OCI-LY7 (cell line): ENCODE results near the gene PTH1R. TPM values are rescaled to one million over a fixed set of nuclear protein-coding genes. Genes with fewer than 3 reads are reported as not detected.

Experiments
- BruUV-seq: library from RNA; stranded (reverse); fragments of 400-500 nt; replicated peaks from 2 replicates; lab custom pipeline; 2021; lab: Mats Ljungman, UMichigan
- CTCF ChIA-PET: fragments of 300-600 bp; sonication (Branson Sonifier 250); formaldehyde crosslinking; loops from one replicate; lab custom pipeline; 2022; ENCODE audit warnings: antibody characterized with exemption; ENCODE audit not compliant: unreplicated experiment; lab: Charles Lee
- POLR2A ChIA-PET: fragments of 300-600 bp; sonication (Branson Sonifier 250); formaldehyde crosslinking; loops from one replicate; lab custom pipeline; 2022; ENCODE audit warnings: antibody characterized with exemption; lab: Charles Lee
- DNase-seq: peaks from one replicate; pipeline ENCODE4 v3.0.0-alpha.2; 2015; ENCODE audit warnings: low spot score
- H2AFZ ChIP-seq: fragments of 200-600 bp; sonication (generic), shearing (Covaris generic); 2 replicates; pipeline ENCODE4 v1.6.1; 2014; ENCODE audit warnings: mild to moderate bottlenecking, antibody characterized with exemption, low read length, moderate library complexity
- H3K27ac ChIP-seq: fragments of 200-600 bp; sonication (generic); 2 replicates; pipeline ENCODE4 v1.5.1; 2014; ENCODE audit warnings: mixed run types, low read depth, mild to moderate bottlenecking, moderate library complexity, low read length, inconsistent platforms; ENCODE audit not compliant: poor library complexity, severe bottlenecking
- H3K36me3 ChIP-seq: fragments of 200-600 bp; sonication (generic); 2 replicates; pipeline ENCODE4 v1.6.1; 2014; ENCODE audit warnings: mild to moderate bottlenecking, antibody characterized with exemption, low read length, moderate library complexity, mixed read lengths; ENCODE audit not compliant: insufficient read depth
- H3K4me1 ChIP-seq: fragments of 200-600 bp; sonication (generic); 2 replicates; pipeline ENCODE4 v1.5.1; 2014; ENCODE audit warnings: mild to moderate bottlenecking, low read length; ENCODE audit not compliant: insufficient read depth, poor library complexity, severe bottlenecking
- H3K4me2 ChIP-seq: fragments of 200-600 bp; sonication (generic); 2 replicates; pipeline ENCODE4 v1.6.1; 2014; ENCODE audit warnings: mild to moderate bottlenecking, low read length
- H3K4me3 ChIP-seq: fragments of 200-600 bp; sonication (generic); 2 replicates; pipeline ENCODE4 v1.5.1; 2014; ENCODE audit warnings: mild to moderate bottlenecking, low read depth, low read length; ENCODE audit not compliant: poor library complexity, severe bottlenecking
- H3K79me2 ChIP-seq: fragments of 200-600 bp; sonication (generic); 2 replicates; pipeline ENCODE4 v1.6.1; 2016; ENCODE audit warnings: low read depth, mild to moderate bottlenecking, low read length, moderate library complexity, mixed read lengths; ENCODE audit not compliant: insufficient read depth
- H3K9me2 ChIP-seq: fragments of 200-600 bp; sonication (generic); 2 replicates; pipeline ENCODE4 v1.6.1; 2016; ENCODE audit warnings: mild to moderate bottlenecking, low read length, mixed read lengths; ENCODE audit not compliant: insufficient read depth
- H3K9me3 ChIP-seq: fragments of 200-600 bp; sonication (generic); 2 replicates; pipeline ENCODE4 v1.6.1; 2014; ENCODE audit warnings: mild to moderate bottlenecking, mixed run types, low read length, mixed read lengths
- H4K20me1 ChIP-seq: fragments of 200-600 bp; sonication (generic); 2 replicates; pipeline ENCODE4 v1.6.1; 2014; ENCODE audit warnings: mild to moderate bottlenecking, antibody characterized with exemption, low read length, moderate library complexity, mixed read lengths; ENCODE audit not compliant: insufficient read depth
- EZH2phosphoT487 ChIP-seq: fragments of 200-600 bp; sonication (generic); IDR thresholded peaks from 2 replicates; pipeline ENCODE4 v1.6.1; 2018; ENCODE audit warnings: low read depth, borderline replicate concordance, mild to moderate bottlenecking, mixed run types, antibody characterized with exemption, low read length, moderate library complexity, mixed read lengths
- intact Hi-C: fragments of 100-400 bp; cut with micrococcal nuclease; formaldehyde crosslinking; loops from one replicate; pipeline ENCODE4 v1.10.0; 2022; ENCODE audit not compliant: unreplicated experiment
- total RNA-seq, 2 experiments: library from RNA; depleted of rRNA in 1 of 2; stranded (reverse); fragments of >200 nt in 1 of 2; shearing (Covaris generic) in 1 of 2; gene quantifications; 2 replicates each; pipeline ENCODE4 v1.2.3, GENCODE V29; 2014 to 2022
- TF ChIP-seq, protein P1 (sequence below): fragments of 200-600 bp; sonication (generic); conservative IDR thresholded peaks from 2 replicates; pipeline ENCODE4 v1.5.1; 2014; ENCODE audit warnings: mild to moderate bottlenecking, antibody characterized with exemption, low read length, moderate library complexity, mixed read lengths

The PTH1R gene
- total RNA-seq, 2 experiments from 2014 or later, result not detected

DNA sequence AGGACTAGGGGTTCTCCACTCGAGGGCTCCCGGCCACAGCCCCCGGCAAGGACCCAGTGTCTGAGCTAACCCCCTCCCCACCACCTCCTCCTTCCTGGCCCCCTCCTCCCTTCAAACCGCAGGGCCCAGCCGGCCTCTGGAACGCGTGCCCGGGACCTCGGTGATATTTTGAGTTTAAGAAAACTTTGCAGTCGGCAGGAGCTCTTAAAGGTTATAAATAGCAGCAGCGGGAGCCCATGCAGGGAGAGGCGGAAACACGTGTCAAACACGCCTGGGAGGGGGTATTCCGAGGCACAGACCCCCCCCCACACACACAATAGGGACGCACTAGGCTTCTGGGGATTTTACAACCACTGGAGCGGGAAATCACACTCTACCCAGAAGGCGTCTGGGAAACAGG lies 3.1 kb upstream of the PTH1R start:
- BruUV-seq, result no TSS peak
- Histone ChIP-seq H4K20me1 (no peaks in the 10 kb centered on the region), H3K9me3 (no peaks in the 10 kb centered on the region), H3K79me2 (no peaks in the 10 kb centered on the region), H2AFZ (no peak overlapping the region), H3K4me3 (no peak overlapping the region), H3K27ac (no peak overlapping the region), H3K4me2 (no peak overlapping the region), H3K9me2 (no peaks in the 10 kb centered on the region), H3K36me3 (no peaks in the 10 kb centered on the region), H3K4me1 (no peaks in the 10 kb centered on the region)
- CTCF ChIA-PET, result no interaction called here
- no peak for DNase-seq
- intact Hi-C loops, result no loop called here
- POLR2A ChIA-PET, result no interaction called here
- TF ChIP-seq, protein P1, sequence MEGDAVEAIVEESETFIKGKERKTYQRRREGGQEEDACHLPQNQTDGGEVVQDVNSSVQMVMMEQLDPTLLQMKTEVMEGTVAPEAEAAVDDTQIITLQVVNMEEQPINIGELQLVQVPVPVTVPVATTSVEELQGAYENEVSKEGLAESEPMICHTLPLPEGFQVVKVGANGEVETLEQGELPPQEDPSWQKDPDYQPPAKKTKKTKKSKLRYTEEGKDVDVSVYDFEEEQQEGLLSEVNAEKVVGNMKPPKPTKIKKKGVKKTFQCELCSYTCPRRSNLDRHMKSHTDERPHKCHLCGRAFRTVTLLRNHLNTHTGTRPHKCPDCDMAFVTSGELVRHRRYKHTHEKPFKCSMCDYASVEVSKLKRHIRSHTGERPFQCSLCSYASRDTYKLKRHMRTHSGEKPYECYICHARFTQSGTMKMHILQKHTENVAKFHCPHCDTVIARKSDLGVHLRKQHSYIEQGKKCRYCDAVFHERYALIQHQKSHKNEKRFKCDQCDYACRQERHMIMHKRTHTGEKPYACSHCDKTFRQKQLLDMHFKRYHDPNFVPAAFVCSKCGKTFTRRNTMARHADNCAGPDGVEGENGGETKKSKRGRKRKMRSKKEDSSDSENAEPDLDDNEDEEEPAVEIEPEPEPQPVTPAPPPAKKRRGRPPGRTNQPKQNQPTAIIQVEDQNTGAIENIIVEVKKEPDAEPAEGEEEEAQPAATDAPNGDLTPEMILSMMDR, result no peak
- no peak for TF ChIP-seq EZH2phosphoT487

- no peaks in the 10 kb centered on the region for H3K9me2 ChIP-seq
- ChIA-PET POLR2A (no interaction called here), CTCF (interaction anchor here (0.5 kb wide), 1 partner anchor 1042 kb away, joined by 6 read pairs; no protein-coding TSS in a partner anchor)
- no peaks in the 10 kb centered on the region for H3K36me3 ChIP-seq
- H3K4me1 ChIP-seq, result no peaks in the 10 kb centered on the region
- H3K79me2 ChIP-seq, result no peaks in the 10 kb centered on the region
- H3K4me3 ChIP-seq, result no peak overlapping the region
- no peak for DNase-seq
- no peak overlapping the region for H3K27ac ChIP-seq
- intact Hi-C loops, result no loop called here
- TF ChIP-seq, protein P1, result no peak
- no peak for TF ChIP-seq EZH2phosphoT487
- BruUV-seq, result no TSS peak
- H3K4me2 ChIP-seq, result no peak overlapping the region
- no peaks in the 10 kb centered on the region for H4K20me1 ChIP-seq
- H2AFZ ChIP-seq, result no peak overlapping the region
- no peaks in the 10 kb centered on the region for H3K9me3 ChIP-seq
Observed at GRCh38 chr3:46875560-46875959, 2.0 kb upstream of the PTH1R start.

DNA sequence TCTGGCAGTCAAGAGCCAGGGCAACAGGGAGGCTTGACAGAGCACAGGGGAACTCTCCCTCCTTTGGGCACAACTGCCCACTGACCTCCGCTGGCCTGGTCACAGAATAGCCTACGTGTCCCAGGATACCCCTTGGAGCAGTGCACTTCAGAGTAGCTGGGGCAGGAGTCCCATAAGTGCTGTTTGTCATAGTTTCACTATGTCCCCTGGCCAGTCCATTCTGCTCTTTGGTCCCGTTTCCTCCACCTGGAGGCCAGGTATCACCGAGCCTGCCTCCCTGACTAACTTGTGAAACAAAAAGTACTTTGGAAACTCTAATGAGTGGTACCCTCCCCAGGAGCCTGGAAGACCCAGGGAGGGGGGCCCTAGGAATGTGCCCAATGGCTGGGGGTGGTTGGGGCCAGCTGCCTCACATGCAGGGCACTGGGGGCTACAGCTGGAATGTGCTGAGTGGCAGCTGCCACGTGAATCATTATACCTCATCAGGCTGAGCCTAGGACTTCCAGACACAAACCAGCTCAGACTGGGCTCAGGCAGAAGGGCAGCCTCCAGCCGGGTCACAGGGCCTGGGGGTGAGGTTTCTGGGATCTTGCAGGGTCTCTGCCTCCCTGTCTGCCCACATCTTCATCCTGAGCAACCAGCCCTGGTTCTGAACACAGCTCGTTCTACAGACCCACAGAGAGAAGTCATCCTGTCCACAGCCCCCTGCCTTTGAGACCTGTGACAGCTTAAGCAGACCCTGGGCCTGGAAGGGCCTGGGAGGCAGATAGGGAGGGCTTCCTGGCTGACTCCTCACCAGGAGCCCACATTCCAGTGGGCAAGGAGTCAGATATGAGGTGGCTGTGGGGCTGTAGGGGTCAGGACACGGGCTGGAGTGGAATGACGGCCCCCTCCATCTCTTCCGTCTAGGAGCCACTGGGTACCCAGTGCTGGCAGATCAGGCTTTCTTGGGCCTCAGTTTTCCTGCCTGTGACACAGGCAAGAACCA lies 914 bp upstream of the PTH1R start:
- CTCF ChIA-PET, result no interaction called here
- BruUV-seq, result no TSS peak
- intact Hi-C loops, result no loop called here
- H3K9me2 ChIP-seq, result no peaks in the 10 kb centered on the region
- H4K20me1 ChIP-seq, result no peaks in the 10 kb centered on the region; the same call in 1 of the 2 replicates
- no peaks in the 10 kb centered on the region for H3K9me3 ChIP-seq
- H2AFZ ChIP-seq, result no peak overlapping the region
- no peaks in the 10 kb centered on the region for H3K79me2 ChIP-seq
- no peak overlapping the region for H3K4me2 ChIP-seq
- POLR2A ChIA-PET, result no interaction called here
- no peak overlapping the region for H3K27ac ChIP-seq
- no peaks in the 10 kb centered on the region for H3K4me1 ChIP-seq
- no peaks in the 10 kb centered on the region for H3K36me3 ChIP-seq
- TF ChIP-seq, protein P1, result no peak
- no peak for TF ChIP-seq EZH2phosphoT487
- no peak overlapping the region for H3K4me3 ChIP-seq
- DNase-seq, result no peak
